Right atrium auricular region (tissue), 2 donors: Measurements from ENCODE around the gene EDEM3. TPM values are rescaled to one million over a fixed set of nuclear protein-coding genes. Genes with fewer than 3 reads are reported as not detected.

ENCODE experiments used
- DNase-seq: peaks from one replicate; pipeline ENCODE4 v3.0.0-alpha.2; 2019; ENCODE audit warnings: low spot score
- H3K27ac ChIP-seq, 2 donors: fragments of 200-600 bp; sonication (generic); 1 replicate in 1 of 2; 2 replicates in 1 of 2; pipeline ENCODE4 v1.5.1; 2016 to 2019
- H3K27me3 ChIP-seq, 2 donors: fragments of 200-600 bp; sonication (generic); one replicate each; pipeline versions ENCODE4 v1.5.1 to v1.6.0; 2017 to 2019
- H3K36me3 ChIP-seq: fragments of 200-600 bp; sonication (generic); one replicate; pipeline ENCODE4 v1.5.1; 2016
- H3K4me1 ChIP-seq, 2 donors: fragments of 200-600 bp; sonication (generic); one replicate each; pipeline versions ENCODE4 v1.5.1 to v1.6.0; 2017 to 2019
- H3K4me3 ChIP-seq, 2 donors: fragments of 200-600 bp; sonication (generic); 1 replicate in 1 of 2; 2 replicates in 1 of 2; pipeline ENCODE4 v1.5.1; 2017 to 2019; ENCODE audit warnings: mild to moderate bottlenecking in 1 of 2, moderate library complexity in 1 of 2
- H3K9me3 ChIP-seq, 2 donors: fragments of 200-600 bp; sonication (generic); one replicate each; pipeline ENCODE4 v1.5.1; 2019
- CTCF ChIP-seq, 2 donors: fragments of 200-600 bp; sonication (generic); IDR thresholded peaks; one replicate each; pipeline ENCODE4 v1.5.1; 2019; ENCODE audit warnings: antibody characterized with exemption in 2 of 2
- total RNA-seq, 2 donors: library from RNA; depleted of rRNA; stranded (reverse); fragments of >200 nt; gene quantifications; one replicate each; pipeline ENCODE4 v1.1.0, GENCODE V29; 2016

Gene EDEM3
- total RNA-seq, 2 donors from 2014 or later = 18.1 to 30.0 TPM

GRCh38 chr1:184775329-184775728 is 20.7 kb upstream of the EDEM3 start:
- Histone ChIP-seq H3K36me3 (no peaks in the 10 kb centered on the region), H3K4me3 (no peak overlapping the region), H3K27ac (no peak overlapping the region), H3K4me1 (no peaks in the 10 kb centered on the region), H3K9me3 (no peaks in the 10 kb centered on the region), H3K27me3 (no peaks in the 10 kb centered on the region)
- TF ChIP-seq CTCF (IDR thresholded peaks at IDR 0.05) = no peak
- DNase-seq = no peak

GRCh38 chr1:184773762-184774320 is 19.2 kb upstream of the EDEM3 start:
- no peak overlapping the region for H3K27ac ChIP-seq
- TF ChIP-seq CTCF (IDR thresholded peaks at IDR 0.05) = no peak
- no peak overlapping the region for H3K4me3 ChIP-seq
- DNase-seq = no peak
- no peaks in the 10 kb centered on the region for H3K4me1 ChIP-seq
- H3K9me3 ChIP-seq = no peaks in the 10 kb centered on the region
- no peaks in the 10 kb centered on the region for H3K36me3 ChIP-seq
- no peaks in the 10 kb centered on the region for H3K27me3 ChIP-seq

GRCh38 chr1:184771190-184771691 is 16.6 kb upstream of the EDEM3 start:
- H3K4me1 ChIP-seq = no peaks in the 10 kb centered on the region
- H3K27me3 ChIP-seq = no peaks in the 10 kb centered on the region
- no peak for DNase-seq
- H3K36me3 ChIP-seq = no peaks in the 10 kb centered on the region
- no peak overlapping the region for H3K4me3 ChIP-seq
- H3K27ac ChIP-seq = no peak overlapping the region
- H3K9me3 ChIP-seq = no peaks in the 10 kb centered on the region
- no peak for TF ChIP-seq CTCF (IDR thresholded peaks at IDR 0.05)

- TF ChIP-seq CTCF (IDR thresholded peaks at IDR 0.05) = no peak
- H3K27ac ChIP-seq = no peak overlapping the region
- H3K36me3 ChIP-seq = no peaks in the 10 kb centered on the region
- no peak overlapping the region for H3K4me3 ChIP-seq
- no peak for DNase-seq
- H3K9me3 ChIP-seq = no peaks in the 10 kb centered on the region
- H3K4me1 ChIP-seq = no peaks in the 10 kb centered on the region
- H3K27me3 ChIP-seq = no peaks in the 10 kb centered on the region
Measured at GRCh38 chr1:184770181-184770979, 15.7 kb upstream of the EDEM3 start.

GRCh38 chr1:184769241-184769640 is 14.6 kb upstream of the EDEM3 start:
- TF ChIP-seq CTCF (IDR thresholded peaks at IDR 0.05) = no peak
- Histone ChIP-seq H3K36me3 (no peaks in the 10 kb centered on the region), H3K4me1 (no peaks in the 10 kb centered on the region), H3K27ac (no peak overlapping the region), H3K4me3 (no peak overlapping the region), H3K27me3 (no peaks in the 10 kb centered on the region), H3K9me3 (no peaks in the 10 kb centered on the region)
- DNase-seq = no peak
